Smooth muscle cell (in vitro differentiated cells): ENCODE results near the gene MACROD2. TPM values are rescaled to one million over a fixed set of nuclear protein-coding genes. Genes with fewer than 3 reads are reported as not detected.

Experiments used
- DNase-seq: peaks from one replicate; lab custom pipeline; 2025; ENCODE audit not compliant: unreplicated experiment; lab: John Stamatoyannopoulos, UW
- H2AFZ ChIP-seq: fragments of 200-600 bp; sonication (generic); 2 replicates; pipeline ENCODE4 v1.6.0; 2016; ENCODE audit warnings: antibody characterized with exemption, low read depth, mild to moderate bottlenecking
- H3F3A ChIP-seq: fragments of 200-600 bp; sonication (generic); 2 replicates; pipeline ENCODE4 v1.6.0; 2017; ENCODE audit warnings: antibody characterized with exemption, low read depth
- H3K27ac ChIP-seq: fragments of 200-600 bp; sonication (generic); 2 replicates; pipeline ENCODE4 v1.5.1; 2016; ENCODE audit warnings: low read depth, mild to moderate bottlenecking
- H3K27me3 ChIP-seq: fragments of 200-600 bp; sonication (generic); 2 replicates; pipeline ENCODE4 v1.6.1; 2016; ENCODE audit warnings: low read depth, mild to moderate bottlenecking
- H3K36me3 ChIP-seq: fragments of 200-600 bp; sonication (generic); 2 replicates; pipeline ENCODE4 v1.5.1; 2016; ENCODE audit warnings: low read depth
- H3K4me1 ChIP-seq: fragments of 200-600 bp; sonication (generic); 2 replicates; pipeline ENCODE4 v1.5.1; 2016; ENCODE audit warnings: low read depth
- H3K4me2 ChIP-seq: fragments of 200-600 bp; sonication (generic); 2 replicates; pipeline ENCODE4 v1.6.0; 2016; ENCODE audit warnings: mild to moderate bottlenecking
- H3K4me3 ChIP-seq: fragments of 200-600 bp; sonication (generic); 2 replicates; pipeline ENCODE4 v1.5.1; 2016; ENCODE audit warnings: mild to moderate bottlenecking
- H3K79me2 ChIP-seq: fragments of 200-600 bp; sonication (generic); 2 replicates; pipeline ENCODE4 v1.6.0; 2016; ENCODE audit warnings: low read depth, mild to moderate bottlenecking
- H3K9ac ChIP-seq: fragments of 200-600 bp; sonication (generic); 2 replicates; pipeline ENCODE4 v1.6.0; 2016; ENCODE audit warnings: low read depth
- H3K9me3 ChIP-seq: fragments of 200-600 bp; sonication (generic); replicated peaks from 2 replicates; pipeline ENCODE4 v1.5.1; 2016; ENCODE audit warnings: low read depth
- H4K20me1 ChIP-seq: fragments of 200-600 bp; sonication (generic); 2 replicates; pipeline ENCODE4 v1.6.0; 2016; ENCODE audit warnings: low read depth
- CTCF ChIP-seq: fragments of 200-600 bp; sonication (generic); IDR thresholded peaks from 2 replicates; pipeline ENCODE4 v1.5.1; 2017; ENCODE audit warnings: borderline replicate concordance, mild to moderate bottlenecking, antibody characterized with exemption; ENCODE audit not compliant: insufficient read depth, poor library complexity, severe bottlenecking
- WGBS: methylation state at CpG from one replicate; pipeline ENCODE4 v1.1.7; 2016; ENCODE audit warnings: low lambda C conversion rate; 5-methylcytosine and 5-hydroxymethylcytosine counted together
- polyA plus RNA-seq: library from polyadenylated mRNA; unstranded; fragments of >200 nt; fragmentation: Nextera tagmentation; extraction: Ambion mirVana; gene quantifications from 2 replicates; pipeline ENCODE4 v1.2.1, GENCODE V29; 2016
- total RNA-seq: library from RNA; depleted of rRNA; stranded (reverse); fragments of >200 nt; gene quantifications from 2 replicates; pipeline ENCODE4 v1.2.3, GENCODE V29; 2014

The MACROD2 gene
- total and polyA plus RNA-seq, 2 experiments from 2014 or later, result 0.04 to 0.32 TPM

- Histone ChIP-seq H3K4me2 (peak overlapping the region; percentile 54), H3K27me3 (no peaks in the 10 kb centered on the region)
- 46% methylated on average over 3 of the region's 3 CpGs for WGBS
Observed at GRCh38 chr20:15905661-15906060, 1910.3 kb downstream of the MACROD2 start.

GRCh38 chr20:15909995-15910394 lies 1914.7 kb downstream of the MACROD2 start:
- H3K4me3 ChIP-seq, result no peak overlapping the region
- WGBS, result 94% methylated on average over 2 of the region's 2 CpGs
- no peaks in the 10 kb centered on the region for H3K4me1 ChIP-seq

More at GRCh38 chr20:15905661-15906060, 1910.3 kb downstream of the MACROD2 start:
- H3K27ac ChIP-seq, result no peak overlapping the region
- H3K36me3 ChIP-seq, result no peaks in the 10 kb centered on the region
- H3F3A ChIP-seq, result no peaks in the 10 kb centered on the region
- no peak overlapping the region for H3K4me3 ChIP-seq
- no peaks in the 10 kb centered on the region for H3K79me2 ChIP-seq
- peak overlapping the region; percentile 22 for H2AFZ ChIP-seq
- no peak for DNase-seq
- TF ChIP-seq CTCF, result no peak
- H3K9ac ChIP-seq, result no peak overlapping the region
- no peaks in the 10 kb centered on the region for H3K4me1 ChIP-seq
- no peaks in the 10 kb centered on the region for H3K9me3 ChIP-seq
- no peaks in the 10 kb centered on the region for H4K20me1 ChIP-seq

GRCh38 chr20:15911581-15911980 lies 1916.3 kb downstream of the MACROD2 start:
- Histone ChIP-seq H3K27ac (no peak overlapping the region), H3K79me2 (no peaks in the 10 kb centered on the region), H3K9me3 (no peaks in the 10 kb centered on the region), H3F3A (no peaks in the 10 kb centered on the region), H2AFZ (no peak overlapping the region), H3K4me1 (no peaks in the 10 kb centered on the region), H3K4me3 (no peak overlapping the region), H3K27me3 (no peaks in the 10 kb centered on the region), H3K36me3 (no peaks in the 10 kb centered on the region), H3K9ac (no peak overlapping the region), H3K4me2 (no peak overlapping the region), H4K20me1 (no peaks in the 10 kb centered on the region)
- 94% methylated on average over 7 of the region's 7 CpGs for WGBS
- no peak for TF ChIP-seq CTCF
- no peak for DNase-seq

More at GRCh38 chr20:15909995-15910394, 1914.7 kb downstream of the MACROD2 start:
- Histone ChIP-seq H3K27me3 (no peaks in the 10 kb centered on the region), H4K20me1 (no peaks in the 10 kb centered on the region), H2AFZ (no peak overlapping the region), H3K4me2 (no peak overlapping the region), H3K27ac (no peak overlapping the region), H3K36me3 (no peaks in the 10 kb centered on the region), H3K9ac (no peak overlapping the region), H3K79me2 (no peaks in the 10 kb centered on the region), H3K9me3 (no peaks in the 10 kb centered on the region), H3F3A (no peaks in the 10 kb centered on the region)
- DNase-seq, result no peak
- no peak for TF ChIP-seq CTCF

- no peaks in the 10 kb centered on the region for H3K36me3 ChIP-seq
- no peak for DNase-seq
- H3K4me2 ChIP-seq, result no peak overlapping the region
- H3K27me3 ChIP-seq, result no peaks in the 10 kb centered on the region
- no peaks in the 10 kb centered on the region for H3K79me2 ChIP-seq
- H3K4me3 ChIP-seq, result no peak overlapping the region
- H3K4me1 ChIP-seq, result no peaks in the 10 kb centered on the region
- H3K9me3 ChIP-seq, result no peaks in the 10 kb centered on the region
- H3F3A ChIP-seq, result no peaks in the 10 kb centered on the region
- H3K9ac ChIP-seq, result no peak overlapping the region
- TF ChIP-seq CTCF, result no peak
- no peak overlapping the region for H3K27ac ChIP-seq
- H4K20me1 ChIP-seq, result no peaks in the 10 kb centered on the region
- whole genome bisulfite sequencing, result 75% methylated on average over 3 of the region's 3 CpGs
- peak overlapping the region; percentile 18 for H2AFZ ChIP-seq
Observed at GRCh38 chr20:15913391-15914025, 1918.2 kb downstream of the MACROD2 start.
